K562 (cell line): ENCODE measurements around the gene BRINP1. TPM values are rescaled to one million over a fixed set of nuclear protein-coding genes. Genes with fewer than 3 reads are reported as not detected.

Source experiments
- ATAC-seq: fragments of 200-7000 bp; cut with Tn5 transposase; 3 replicates; pipeline ENCODE4 v1.9.1; 2020; ENCODE audit warnings: moderate library complexity
- BruUV-seq: library from RNA; stranded (reverse); fragments of 400-500 nt; replicated peaks from 2 replicates; lab custom pipeline; 2021; lab: Mats Ljungman, UMichigan
- CTCF ChIA-PET: fragments of 300-600 bp; formaldehyde crosslinking; extraction: SDS; loops from one replicate; lab custom pipeline; 2021; ENCODE audit warnings: low intra/inter-chr PET ratio; lab: Yijun Ruan, JAX
- POLR2A ChIA-PET: fragments of 300-600, 350-650 bp; sonication (Branson Sonifier 250); formaldehyde crosslinking; extraction: SDS; loops from one replicate; lab custom pipeline; 2021; ENCODE audit warnings: antibody characterized with exemption, inconsistent platforms; lab: Yijun Ruan, JAX
- DNase-seq, 4 experiments: peaks; one replicate each; pipeline versions ENCODE4 v3.0.0 to v3.0.0-alpha.2; 2011 to 2018; ENCODE audit warnings: low spot score in 3 of 4, mixed read lengths in 3 of 4; ENCODE audit errors: extremely low read depth in 1 of 4
- FAIRE-seq: peaks from 2 replicates; lab custom pipeline; 2011; peaks lifted over from hg19 to GRCh38; lab: Jason Lieb, UNC
- H2AFZ ChIP-seq: 2 replicates; pipeline ENCODE4 v1.6.0; 2011; ENCODE audit warnings: low read depth, low read length, control low read depth, inconsistent platforms
- H3K27ac ChIP-seq: fragments of 200-600 bp; 3 replicates; pipeline ENCODE4 v1.8.0; 2011; ENCODE audit warnings: low read depth, mild to moderate bottlenecking, control low read depth, inconsistent platforms, low read length, moderate library complexity, mixed read lengths; ENCODE audit errors: extremely low read depth
- H3K27me3 ChIP-seq, 2 experiments: fragments of 300-600 bp in 1 of 2; 2 replicates in 1 of 2; 3 replicates in 1 of 2; pipeline versions ENCODE4 v1.6.0 to v1.8.0; 2011; ENCODE audit warnings: inconsistent platforms in 2 of 2, low read length in 2 of 2, mild to moderate bottlenecking in 1 of 2, mixed read lengths in 1 of 2, moderate library complexity in 1 of 2; ENCODE audit not compliant: control insufficient read depth in 2 of 2, insufficient read depth in 2 of 2
- H3K36me3 ChIP-seq: fragments of 300-600 bp; 3 replicates; pipeline ENCODE4 v1.8.0; 2011; ENCODE audit warnings: mild to moderate bottlenecking, low read length, inconsistent platforms; ENCODE audit not compliant: control insufficient read depth, insufficient read depth
- H3K4me1 ChIP-seq, 2 experiments: fragments of 200-600 bp in 1 of 2; replicated peaks in 1 of 2; 2 replicates in 1 of 2; 3 replicates in 1 of 2; pipeline versions ENCODE4 v1.5.1 to v1.8.0; 2011; ENCODE audit warnings: inconsistent platforms in 2 of 2, low read length in 2 of 2, mild to moderate bottlenecking in 1 of 2, mixed read lengths in 1 of 2, moderate library complexity in 1 of 2; ENCODE audit not compliant: control insufficient read depth in 2 of 2, insufficient read depth in 2 of 2
- H3K4me2 ChIP-seq: 2 replicates; pipeline ENCODE4 v1.6.1; 2011; ENCODE audit warnings: low read length, control low read depth, inconsistent platforms, mixed read lengths; ENCODE audit not compliant: insufficient read depth
- H3K4me3 ChIP-seq: fragments of 200-600 bp; sonication (generic), shearing (Covaris generic); 2 replicates; pipeline ENCODE4 v1.5.1; 2016; ENCODE audit warnings: control low read depth, inconsistent platforms
- H3K79me2 ChIP-seq: fragments of 200-600 bp; 3 replicates; pipeline ENCODE4 v1.8.0; 2011; ENCODE audit warnings: low read length, inconsistent platforms; ENCODE audit not compliant: control insufficient read depth, insufficient read depth
- H3K9ac ChIP-seq, 2 experiments: 2 replicates each; pipeline versions ENCODE4 v1.6.0 to v1.6.1; 2011; ENCODE audit warnings: low read depth in 2 of 2, low read length in 2 of 2, control low read depth in 1 of 2, inconsistent platforms in 1 of 2, mild to moderate bottlenecking in 1 of 2, mixed read lengths in 1 of 2; ENCODE audit not compliant: insufficient read depth in 1 of 2
- H3K9me1 ChIP-seq: one replicate; pipeline ENCODE4 v1.6.0; 2011; ENCODE audit warnings: inconsistent platforms, mild to moderate bottlenecking, low read length, moderate library complexity; ENCODE audit not compliant: control insufficient read depth, insufficient read depth
- H3K9me3 ChIP-seq: replicated peaks from 2 replicates; pipeline ENCODE4 v1.5.1; 2011; ENCODE audit warnings: low read depth, low read length, inconsistent platforms; ENCODE audit not compliant: control insufficient read depth, insufficient read depth
- H4K20me1 ChIP-seq: replicated peaks from 2 replicates; pipeline ENCODE4 v1.6.1; 2011; ENCODE audit warnings: low read length, inconsistent platforms, mixed read lengths; ENCODE audit not compliant: control insufficient read depth, insufficient read depth
- HDAC3 ChIP-seq: fragments of 450-650 bp; IDR thresholded peaks from 2 replicates; pipeline ENCODE4 v1.6.1; 2018; ENCODE audit warnings: borderline replicate concordance, mild to moderate bottlenecking, moderate library complexity; ENCODE audit not compliant: partially characterized antibody
- ILF3 ChIP-seq: fragments of 450-650 bp; IDR thresholded peaks from 2 replicates; pipeline ENCODE4 v1.6.1; 2018; ENCODE audit warnings: antibody characterized with exemption, mild to moderate bottlenecking, moderate library complexity, borderline replicate concordance
- NFIC ChIP-seq: fragments of 450-650 bp; IDR thresholded peaks from 2 replicates; pipeline ENCODE4 v1.6.1; 2017; ENCODE audit warnings: mild to moderate bottlenecking, inconsistent platforms
- TCF3 ChIP-seq: sonication (generic); formaldehyde crosslinking; IDR thresholded peaks from 2 replicates; pipeline ENCODE4 v1.4.0; 2020; ENCODE audit warnings: mild to moderate bottlenecking, missing genetic modification reagents
- TFE3 ChIP-seq: fragments of 450-650 bp; formaldehyde crosslinking; IDR thresholded peaks from 2 replicates; pipeline ENCODE4 v1.4.0; 2020; ENCODE audit warnings: mild to moderate bottlenecking, mixed read lengths
- ZBTB9 ChIP-seq: fragments of 450-650 bp; formaldehyde crosslinking; IDR thresholded peaks from 2 replicates; pipeline ENCODE4 v1.4.0; 2020; ENCODE audit warnings: mild to moderate bottlenecking, moderate library complexity
- ZNF143 ChIP-seq: sonication (generic); formaldehyde crosslinking; IDR thresholded peaks from 2 replicates; pipeline ENCODE4 v1.9.0; 2022; ENCODE audit warnings: mild to moderate bottlenecking, missing genetic modification reagents
- ZNF398 ChIP-seq: fragments of 250-450 bp; sonication (Bioruptor Pico); IDR thresholded peaks from 2 replicates; pipeline ENCODE4 v1.8.0; 2021; ENCODE audit warnings: moderate library complexity, mild to moderate bottlenecking, inconsistent platforms
- ZNF57 ChIP-seq: fragments of 450-650 bp; formaldehyde crosslinking; IDR thresholded peaks from 2 replicates; pipeline ENCODE4 v1.4.0; 2020; ENCODE audit warnings: mild to moderate bottlenecking, moderate library complexity
- ZNF77 ChIP-seq: fragments of 250-450 bp; sonication (Bioruptor Pico); IDR thresholded peaks from 2 replicates; pipeline ENCODE4 v1.5.0; 2020
- ZNF778 ChIP-seq: fragments of 450-650 bp; formaldehyde crosslinking; IDR thresholded peaks from 2 replicates; pipeline ENCODE4 v1.4.0; 2020; ENCODE audit warnings: mild to moderate bottlenecking, moderate library complexity
- WGBS: fragments of 100-300 bp; shearing (Covaris generic); methylation state at CpG from one replicate; pipeline ENCODE4 v1.1.6; 2016; ENCODE audit warnings: low coverage, mixed read lengths; ENCODE audit not compliant: insufficient coverage; ENCODE audit errors: missing lambda C conversion rate; 5-methylcytosine and 5-hydroxymethylcytosine counted together
- in situ Hi-C: fragments of 300-500 bp; cut with MboI; formaldehyde crosslinking; loops from 4 replicates; pipeline ENCODE4 v1.15.0; 2018; ENCODE audit warnings: inconsistent platforms, mixed read lengths
- intact Hi-C: fragments of 100-400 bp; cut with micrococcal nuclease; formaldehyde crosslinking; loops from 2 replicates; pipeline ENCODE4 v1.14.2; 2022
- polyA plus RNA-seq, 8 experiments: library from polyadenylated mRNA; depleted of rRNA in 4 of 8; stranded (reverse) in 5 of 8; unstranded in 3 of 8; fragments of >200 nt; fragmentation: Nextera tagmentation in 2 of 8; fragmentation: Illumina TruSeq in 1 of 8; extraction: Ambion mirVana in 2 of 8; extraction: Trizol in 1 of 8; gene quantifications; 2 replicates each; pipeline versions ENCODE4 v1.2.1 to v1.2.3, GENCODE V29; 2011 to 2014; ENCODE audit warnings: inconsistent platforms in 1 of 8, missing spikeins in 1 of 8
- total RNA-seq, 7 experiments: library from RNA; depleted of rRNA in 6 of 7; stranded (reverse); fragments of >200 nt in 6 of 7; fragmentation: Illumina TruSeq in 2 of 7; extraction: Trizol in 2 of 7; gene quantifications; 2 replicates each; pipeline versions ENCODE4 v1.2.1 to v1.2.3, GENCODE V29; 2011 to 2021; ENCODE audit warnings: low replicate concordance in 1 of 7

BRINP1 gene
- total and polyA plus RNA-seq, 9 of the 15 experiments (the other 6 are each of a cell fraction or from before 2014, with no cell fraction given): not detected

- WGBS: 3% methylated on average over 6 of the region's 6 CpGs
These were observed 86.7 kb downstream of the BRINP1 start for GRCh38 chr9:119282476-119283077.

More at GRCh38 chr9:119282476-119283077, 86.7 kb downstream of the BRINP1 start:
- no peaks in the 10 kb centered on the region for H3K79me2 ChIP-seq
- H3K9me3 ChIP-seq: 0 out of 2 replicates have a peak, but pooled peaks cover 2% of the 10 kb centered on the region
- H3K36me3 ChIP-seq: no peaks in the 10 kb centered on the region
- H3K9ac ChIP-seq: no peak overlapping the region
- H4K20me1 ChIP-seq: no peaks in the 10 kb centered on the region
- H3K4me2 ChIP-seq: no peak overlapping the region
- FAIRE-seq (no peak), DNase-seq (no peak), ATAC-seq (no peak)
- in situ Hi-C loops (no loop called here), intact Hi-C loops (loop anchor here (10.0 kb wide), 1 partner anchor 1638 kb away; no protein-coding TSS in a partner anchor)
- no peaks in the 10 kb centered on the region for H3K9me1 ChIP-seq
- H3K4me3 ChIP-seq: no peak overlapping the region
- no peak overlapping the region for H3K27ac ChIP-seq
- ChIA-PET POLR2A (no interaction called here), CTCF (no interaction called here)
- H3K27me3 ChIP-seq: no peaks in the 10 kb centered on the region
- no peaks in the 10 kb centered on the region for H3K4me1 ChIP-seq
- no peak overlapping the region for H2AFZ ChIP-seq
- TF ChIP-seq TCF3 (CRISPR knock-in tag): no peak
- TF ChIP-seq ZNF57 (CRISPR knock-in tag): no peak
- no peak for TF ChIP-seq ZNF398 (CRISPR knock-in tag)
- no peak for TF ChIP-seq ZBTB9 (CRISPR knock-in tag)
- no peak for TF ChIP-seq NFIC
- TF ChIP-seq HDAC3: no peak
- no peak for TF ChIP-seq ZNF77 (CRISPR knock-in tag)
- no peak for TF ChIP-seq ZNF778 (CRISPR knock-in tag)
- no peak for TF ChIP-seq ZNF143
- no peak for TF ChIP-seq TFE3 (CRISPR knock-in tag)
- TF ChIP-seq ILF3: no peak
- no TSS peak for BruUV-seq
